GM06990 (cell line): ENCODE measurements around the gene TMEM151B.

Experiments used
- DNase-seq: peaks from one replicate; pipeline ENCODE4 v3.0.0-alpha.2; 2011; ENCODE audit not compliant: insufficient read length; ENCODE audit errors: extremely low read depth
- H3K27me3 ChIP-seq: replicated peaks from 2 replicates; pipeline ENCODE4 v1.6.0; 2011; ENCODE audit warnings: low read length; ENCODE audit not compliant: control insufficient read depth, insufficient read depth
- H3K36me3 ChIP-seq: 2 replicates; pipeline ENCODE4 v1.5.1; 2011; ENCODE audit warnings: low read length; ENCODE audit not compliant: control insufficient read depth, insufficient read depth
- H3K4me3 ChIP-seq: replicated peaks from 2 replicates; pipeline ENCODE4 v1.5.1; 2011; ENCODE audit warnings: low read depth, mild to moderate bottlenecking, control low read depth, low read length
- TF ChIP-seq, protein P1 (sequence below): IDR thresholded peaks from 2 replicates; pipeline ENCODE4 v1.5.1; 2011; ENCODE audit warnings: low read length, control low read depth, mild to moderate bottlenecking, inconsistent platforms; ENCODE audit not compliant: insufficient read depth, poor library complexity, severe bottlenecking

Gene TMEM151B

GRCh38 chr6:44253307-44254101 lies 16.7 kb upstream of the TMEM151B start:
- Histone ChIP-seq H3K36me3 (peaks cover 52% of the 10 kb centered on the region), H3K27me3 (no peaks in the 10 kb centered on the region), H3K4me3 (no peak overlapping the region)
- TF ChIP-seq, protein P1, sequence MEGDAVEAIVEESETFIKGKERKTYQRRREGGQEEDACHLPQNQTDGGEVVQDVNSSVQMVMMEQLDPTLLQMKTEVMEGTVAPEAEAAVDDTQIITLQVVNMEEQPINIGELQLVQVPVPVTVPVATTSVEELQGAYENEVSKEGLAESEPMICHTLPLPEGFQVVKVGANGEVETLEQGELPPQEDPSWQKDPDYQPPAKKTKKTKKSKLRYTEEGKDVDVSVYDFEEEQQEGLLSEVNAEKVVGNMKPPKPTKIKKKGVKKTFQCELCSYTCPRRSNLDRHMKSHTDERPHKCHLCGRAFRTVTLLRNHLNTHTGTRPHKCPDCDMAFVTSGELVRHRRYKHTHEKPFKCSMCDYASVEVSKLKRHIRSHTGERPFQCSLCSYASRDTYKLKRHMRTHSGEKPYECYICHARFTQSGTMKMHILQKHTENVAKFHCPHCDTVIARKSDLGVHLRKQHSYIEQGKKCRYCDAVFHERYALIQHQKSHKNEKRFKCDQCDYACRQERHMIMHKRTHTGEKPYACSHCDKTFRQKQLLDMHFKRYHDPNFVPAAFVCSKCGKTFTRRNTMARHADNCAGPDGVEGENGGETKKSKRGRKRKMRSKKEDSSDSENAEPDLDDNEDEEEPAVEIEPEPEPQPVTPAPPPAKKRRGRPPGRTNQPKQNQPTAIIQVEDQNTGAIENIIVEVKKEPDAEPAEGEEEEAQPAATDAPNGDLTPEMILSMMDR, result peak; percentile 54
- no peak for DNase-seq

DNA sequence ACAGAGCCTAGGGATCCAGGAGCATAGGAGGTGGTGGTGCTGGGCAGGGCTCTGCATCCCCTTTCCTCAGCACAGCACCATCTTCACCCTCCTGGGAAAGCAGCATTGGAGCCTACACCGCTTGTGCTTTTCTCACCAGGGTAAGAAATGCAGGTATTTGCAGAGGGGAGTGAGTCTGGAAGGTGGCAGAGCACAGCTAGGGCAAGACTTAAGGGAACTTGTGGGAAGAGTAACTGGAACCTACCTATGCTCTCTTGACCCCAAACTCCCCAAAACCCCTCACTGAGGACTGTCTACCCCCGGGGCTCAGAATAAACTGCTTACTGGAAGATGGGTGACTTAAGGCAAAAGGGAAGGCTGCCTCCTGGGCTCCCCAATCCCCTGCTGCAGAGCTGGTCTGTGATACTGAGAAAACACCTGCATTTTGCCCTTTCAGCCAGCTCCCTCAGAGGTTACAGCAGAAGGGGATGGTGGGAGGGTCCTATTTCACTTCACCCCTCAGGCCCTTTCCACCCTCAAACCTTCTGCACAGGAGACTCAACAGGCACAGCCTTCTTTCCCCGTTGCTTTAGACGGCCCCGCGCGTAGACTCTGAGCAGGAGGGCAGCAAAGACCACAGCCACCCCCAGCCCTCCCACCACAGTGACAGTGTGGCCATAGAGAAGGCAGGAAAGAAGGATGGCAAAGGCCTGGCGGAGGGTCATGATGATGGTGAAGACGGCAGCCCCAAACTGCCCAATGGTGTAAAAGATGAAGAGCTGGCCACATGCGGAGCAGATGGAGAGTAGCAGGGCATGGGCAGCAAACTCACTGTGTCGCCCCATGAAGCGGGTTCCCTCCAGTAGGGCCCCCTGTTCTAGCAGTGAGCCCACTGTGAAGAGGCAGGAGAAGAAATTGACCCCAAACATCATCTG lies 15.8 kb upstream of the TMEM151B start:
- H3K4me3 ChIP-seq, result peak overlapping the region; percentile 25; the same call in 1 of the 2 replicates
- no peak for DNase-seq
- no peaks in the 10 kb centered on the region for H3K27me3 ChIP-seq
- TF ChIP-seq, protein P1, result no peak
- H3K36me3 ChIP-seq, result peaks cover 50% of the 10 kb centered on the region

DNA sequence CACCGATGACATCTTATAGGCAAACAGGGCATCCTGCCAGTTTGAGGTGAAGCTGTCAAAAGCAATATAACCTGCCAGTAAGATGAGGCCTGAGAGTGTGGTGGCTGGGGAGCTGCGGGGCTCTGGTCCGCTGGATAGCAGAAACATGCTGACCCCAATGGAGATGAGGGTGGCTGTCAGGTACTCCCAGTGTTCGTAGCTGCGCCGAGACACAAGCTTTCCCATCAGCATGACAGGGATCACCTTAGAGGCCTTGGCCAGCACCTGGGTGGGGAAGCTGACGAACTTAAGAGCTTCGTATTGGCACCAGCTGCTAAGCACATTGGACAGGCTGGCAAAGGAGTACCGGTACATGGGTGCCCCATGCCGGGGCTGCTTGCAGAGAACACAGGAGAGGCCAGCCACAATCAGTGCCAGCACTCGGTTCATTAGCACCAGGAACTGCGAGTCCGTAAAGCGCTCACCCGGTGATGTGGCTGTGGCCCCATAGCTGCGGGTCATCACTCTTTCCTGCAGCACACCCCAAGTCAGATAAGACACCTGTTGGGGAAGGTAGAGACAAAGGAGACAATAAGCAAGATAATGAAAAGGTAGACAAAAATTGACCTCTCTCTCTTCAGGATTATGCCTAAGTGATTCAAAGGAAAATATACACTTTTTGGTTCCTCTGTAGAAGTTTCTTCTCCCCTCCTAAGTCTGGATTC lies 15.0 kb upstream of the TMEM151B start:
- H3K36me3 ChIP-seq, result peaks cover 51% of the 10 kb centered on the region
- peak; percentile 60 for DNase-seq

DNA sequence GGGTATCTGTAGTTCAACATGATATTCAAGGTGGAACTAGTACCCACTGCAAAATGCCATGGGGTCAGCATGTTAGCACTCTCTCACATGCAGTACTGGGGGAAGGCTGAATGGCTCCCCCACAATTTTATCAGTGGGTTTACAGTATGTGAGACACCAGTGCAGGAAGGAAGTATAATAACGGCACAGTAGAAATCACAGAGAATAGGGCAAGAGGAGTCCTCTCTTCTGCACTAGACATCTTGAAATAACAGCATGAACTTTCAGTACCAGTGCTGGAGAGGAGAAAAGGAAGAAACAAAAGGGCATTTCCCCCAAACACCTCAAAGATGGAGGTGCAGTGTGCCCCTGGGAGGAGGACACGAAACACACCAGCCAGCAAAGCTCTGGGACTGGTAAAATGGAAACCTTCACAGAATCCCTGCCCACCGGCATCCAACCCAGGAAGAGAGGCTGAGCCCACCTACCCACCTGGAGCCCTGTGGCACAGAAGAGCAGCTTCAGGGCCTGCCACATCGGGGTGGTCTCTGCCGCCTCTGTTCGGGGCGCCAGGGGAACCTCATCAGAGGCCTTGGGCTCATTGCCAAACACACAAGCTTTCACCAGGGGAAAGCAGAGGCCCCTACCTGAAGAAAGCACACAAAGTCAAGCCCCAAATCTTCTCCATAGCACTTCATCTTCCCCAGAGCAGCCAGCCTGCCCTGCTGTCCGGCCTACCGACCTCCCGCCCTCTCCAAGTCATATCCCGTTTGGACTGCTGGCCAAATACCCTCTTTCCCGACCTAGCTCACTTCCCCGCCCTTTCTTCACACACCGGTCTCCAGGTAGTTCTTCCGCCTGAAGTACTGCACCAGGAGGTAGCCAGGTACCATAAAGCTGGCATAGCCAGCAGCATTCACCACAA lies 14.1 kb upstream of the TMEM151B start:
- DNase-seq, result peak; percentile 49
- H3K36me3 ChIP-seq, result peaks cover 46% of the 10 kb centered on the region

More for the DNA sequence above, 15.0 kb upstream of the TMEM151B start:
- TF ChIP-seq, protein P1, result no peak
- H3K4me3 ChIP-seq, result peak overlapping the region; percentile 80
- H3K27me3 ChIP-seq, result no peaks in the 10 kb centered on the region

DNA sequence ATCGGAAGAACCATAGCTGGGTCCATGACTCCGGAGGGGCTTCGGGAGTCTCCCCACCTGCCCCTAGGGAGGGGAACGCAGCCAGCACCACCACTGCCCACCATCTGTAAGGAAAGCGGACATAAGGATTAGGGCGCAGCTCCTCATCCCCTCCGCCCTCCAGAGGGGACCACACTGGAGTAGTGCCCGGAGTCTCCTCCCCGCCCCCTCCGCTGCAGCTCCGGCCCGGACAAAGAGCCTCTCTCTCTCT lies 13.6 kb upstream of the TMEM151B start:
- no peak for DNase-seq
- TF ChIP-seq, protein P1, result no peak
- Histone ChIP-seq H3K36me3 (peaks cover 47% of the 10 kb centered on the region), H3K4me3 (peak overlapping the region; percentile 80), H3K27me3 (no peaks in the 10 kb centered on the region)

More for the DNA sequence above, 14.1 kb upstream of the TMEM151B start:
- TF ChIP-seq, protein P1, result no peak
- Histone ChIP-seq H3K4me3 (peak overlapping the region; percentile 80), H3K27me3 (no peaks in the 10 kb centered on the region)
